ENCODE data around the gene TM4SF5.

TM4SF5 gene

GRCh38 chr17:4795168-4795567 is 23.5 kb downstream of the TM4SF5 start:
- TF ChIP-seq CTCF (IDR thresholded peaks at IDR 0.05; ENCODE audit: control extremely low read depth, extremely low read depth, low read depth, missing control alignments), result no peak
- no peak for DNase-seq (ENCODE audit: extremely low spot score)
- CTCF ChIA-PET, result no interaction called here
- POLR2A ChIA-PET, result no interaction called here

GRCh38 chr17:4796552-4796920 is 24.9 kb downstream of the TM4SF5 start:
- DNase-seq (ENCODE audit: extremely low spot score), result no peak
- ChIA-PET POLR2A (interaction anchor here (0.6 to 1.0 kb wide), 2 partner anchors 10 to 22 kb away, joined by 3 to 4 read pairs; partner anchors contain the start of gene PLD2), CTCF (interaction anchor here (2.1 kb wide), 1 partner anchor 11 kb away, joined by 8 read pairs; the partner anchor contains the start of gene PLD2)
- no peak for TF ChIP-seq CTCF (IDR thresholded peaks at IDR 0.05; ENCODE audit: control extremely low read depth, extremely low read depth, low read depth, missing control alignments)

- POLR2A ChIA-PET, result no interaction called here
Measured at GRCh38 chr17:4800462-4801196, 28.9 kb downstream of the TM4SF5 start.

GRCh38 chr17:4802228-4802627 is 30.5 kb downstream of the TM4SF5 start, which contains the start of gene C17orf114:
TSS of gene C17orf114 (minus strand) at chr17:4802328.
- DNase-seq (ENCODE audit: extremely low spot score), result no peak
- ChIA-PET POLR2A (no interaction called here), CTCF (interaction anchor here (5.0 kb wide), 1 partner anchor 12 kb away, joined by 20 read pairs; no protein-coding TSS in a partner anchor)
- TF ChIP-seq CTCF (IDR thresholded peaks at IDR 0.05; ENCODE audit: control extremely low read depth, extremely low read depth, low read depth, missing control alignments), result no peak

More at GRCh38 chr17:4800462-4801196, 28.9 kb downstream of the TM4SF5 start:
- TF ChIP-seq CTCF (IDR thresholded peaks at IDR 0.05; ENCODE audit: control extremely low read depth, extremely low read depth, low read depth, missing control alignments), result no peak
- CTCF ChIA-PET, result interaction anchor here (5.0 kb wide), 1 partner anchor 10 kb away, joined by 20 read pairs; no protein-coding TSS in a partner anchor
- DNase-seq (ENCODE audit: extremely low spot score), result no peak

- no peak for TF ChIP-seq CTCF (IDR thresholded peaks at IDR 0.05; ENCODE audit: control extremely low read depth, extremely low read depth, low read depth, missing control alignments)
- CTCF ChIA-PET, result interaction anchor here (1.0 to 3.1 kb wide), 4 partner anchors 10 to 75 kb away, joined by 3 to 19 read pairs (median 7); partner anchors contain the start of gene PSMB6
- DNase-seq (ENCODE audit: extremely low spot score), result no peak
- POLR2A ChIA-PET, result interaction anchor here (0.8 to 1.2 kb wide), 4 partner anchors 9 to 94 kb away, joined by 3 to 4 read pairs (median 4); partner anchors contain the start of gene PSMB6
Measured at GRCh38 chr17:4806456-4806776, 34.7 kb downstream of the TM4SF5 start.

- no peak for TF ChIP-seq CTCF (IDR thresholded peaks at IDR 0.05; ENCODE audit: control extremely low read depth, extremely low read depth, low read depth, missing control alignments)
- peak; percentile 100 for DNase-seq (ENCODE audit: extremely low spot score)
- ChIA-PET POLR2A (interaction anchor here (0.6 to 1.2 kb wide), 5 partner anchors 9 to 426 kb away, joined by 3 to 4 read pairs (median 4); partner anchors contain the start of gene PSMB6), CTCF (interaction anchor here (1.0 to 3.1 kb wide), 5 partner anchors 11 to 74 kb away, joined by 3 to 19 read pairs (median 6); partner anchors contain the start of gene PSMB6)
Measured at GRCh38 chr17:4806777-4807604, 35.3 kb downstream of the TM4SF5 start, which contains the start of gene PLD2. TSS of gene PLD2 (plus strand) at chr17:4807152. CDS start at chr17:4807773, 621 bp downstream.
